ENCODE data around the gene SCAPER. TPM values are rescaled to one million over a fixed set of nuclear protein-coding genes. Genes with fewer than 3 reads are reported as not detected.

SCAPER gene
- total and polyA plus RNA-seq, 10 of the 15 experiments (the other 5 are each of a cell fraction or from before 2014, with no cell fraction given): 1.0 to 7.7 (median 3.9) TPM

DNA sequence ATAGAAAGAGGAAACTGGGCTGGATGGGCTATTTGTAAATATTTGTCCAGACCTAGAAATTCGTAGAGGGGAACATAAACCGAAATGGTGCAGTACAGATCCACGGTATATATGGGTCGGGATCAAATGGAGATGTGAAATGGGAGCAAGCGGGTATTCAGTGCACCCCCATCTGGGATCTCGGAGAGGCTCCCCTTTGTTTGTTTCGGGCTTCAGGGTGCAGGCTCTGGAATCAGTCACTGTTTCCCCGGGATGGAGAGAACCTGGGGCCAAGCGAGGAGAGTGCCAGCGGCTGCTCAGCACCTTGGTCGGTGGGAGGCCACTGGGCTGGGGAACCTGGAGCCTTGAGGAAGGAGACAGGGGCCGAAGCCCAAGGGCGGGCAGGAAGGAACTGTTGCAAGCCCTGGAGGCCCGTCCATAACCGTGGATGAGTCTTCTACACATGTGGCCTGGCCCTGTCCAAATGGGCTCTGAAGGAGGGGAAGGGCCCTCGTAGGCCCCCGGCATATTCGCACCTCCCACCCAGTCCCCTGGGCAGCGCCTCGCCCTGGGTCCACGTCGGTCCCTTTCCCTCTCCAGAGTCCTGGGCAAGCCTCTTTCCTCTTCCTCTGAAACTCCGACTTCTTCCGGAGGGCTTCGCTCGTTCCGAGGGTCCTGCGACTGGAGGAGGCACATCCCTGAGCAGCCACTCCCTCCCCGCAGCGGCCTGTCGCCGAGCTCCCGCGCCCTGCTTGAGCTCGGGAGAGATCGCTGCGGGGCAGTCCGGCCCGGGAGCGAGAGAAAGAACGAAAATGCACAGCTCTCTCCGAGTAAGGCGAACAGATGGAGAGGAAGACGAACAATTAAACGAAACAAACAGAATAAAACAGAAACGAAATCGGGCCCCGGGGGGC, 565.6 kb downstream of the SCAPER start:
- no peaks in the 10 kb centered on the region for H4K20me1 ChIP-seq (ENCODE audit: control insufficient read depth, insufficient read depth)
- BruUV-seq (replicated peaks): no TSS peak
- FAIRE-seq (no peak), ATAC-seq (peak; percentile 4; the same call in 1 of the 3 replicates), DNase-seq (ENCODE audit: low read depth, low spot score) (no peak)
- RAD21 ChIA-PET (ENCODE audit: unreplicated experiment): no interaction called here
- peak overlapping the region; percentile 43 for H3K27ac ChIP-seq (ENCODE audit: control insufficient read depth, insufficient read depth)
- H3K79me2 ChIP-seq (ENCODE audit: control insufficient read depth, insufficient read depth, low read length): no peaks in the 10 kb centered on the region; the same call in 1 of the 2 replicates
- POLR2A ChIA-PET: no interaction called here
- H3K4me3 ChIP-seq: peak overlapping the region; percentile 73
- peaks cover 24 to 26% of the 10 kb centered on the region in 2 experiments for H3K27me3 ChIP-seq (replicated peaks in 1 of 2; ENCODE audit: control insufficient read depth in 2 of 2, insufficient read depth in 2 of 2, low read length in 1 of 2)
- no peak for TF ChIP-seq HDAC6 (IDR thresholded peaks at IDR 0.05; ENCODE audit: unreplicated experiment)
- no peak for TF ChIP-seq STAT3 (IDR thresholded peaks at IDR 0.05; ENCODE audit: low read depth, low read length)
- no peak for TF ChIP-seq NFIC (IDR thresholded peaks at IDR 0.05; ENCODE audit: low read depth, low read length)
- TF ChIP-seq MTA3 (IDR thresholded peaks at IDR 0.05; ENCODE audit: borderline replicate concordance, low read length): no peak
- TF ChIP-seq ZBED1 (IDR thresholded peaks at IDR 0.05; ENCODE audit: borderline replicate concordance): no peak
- TF ChIP-seq NR2C1 (IDR thresholded peaks at IDR 0.05): no peak
- TF ChIP-seq, protein P1, sequence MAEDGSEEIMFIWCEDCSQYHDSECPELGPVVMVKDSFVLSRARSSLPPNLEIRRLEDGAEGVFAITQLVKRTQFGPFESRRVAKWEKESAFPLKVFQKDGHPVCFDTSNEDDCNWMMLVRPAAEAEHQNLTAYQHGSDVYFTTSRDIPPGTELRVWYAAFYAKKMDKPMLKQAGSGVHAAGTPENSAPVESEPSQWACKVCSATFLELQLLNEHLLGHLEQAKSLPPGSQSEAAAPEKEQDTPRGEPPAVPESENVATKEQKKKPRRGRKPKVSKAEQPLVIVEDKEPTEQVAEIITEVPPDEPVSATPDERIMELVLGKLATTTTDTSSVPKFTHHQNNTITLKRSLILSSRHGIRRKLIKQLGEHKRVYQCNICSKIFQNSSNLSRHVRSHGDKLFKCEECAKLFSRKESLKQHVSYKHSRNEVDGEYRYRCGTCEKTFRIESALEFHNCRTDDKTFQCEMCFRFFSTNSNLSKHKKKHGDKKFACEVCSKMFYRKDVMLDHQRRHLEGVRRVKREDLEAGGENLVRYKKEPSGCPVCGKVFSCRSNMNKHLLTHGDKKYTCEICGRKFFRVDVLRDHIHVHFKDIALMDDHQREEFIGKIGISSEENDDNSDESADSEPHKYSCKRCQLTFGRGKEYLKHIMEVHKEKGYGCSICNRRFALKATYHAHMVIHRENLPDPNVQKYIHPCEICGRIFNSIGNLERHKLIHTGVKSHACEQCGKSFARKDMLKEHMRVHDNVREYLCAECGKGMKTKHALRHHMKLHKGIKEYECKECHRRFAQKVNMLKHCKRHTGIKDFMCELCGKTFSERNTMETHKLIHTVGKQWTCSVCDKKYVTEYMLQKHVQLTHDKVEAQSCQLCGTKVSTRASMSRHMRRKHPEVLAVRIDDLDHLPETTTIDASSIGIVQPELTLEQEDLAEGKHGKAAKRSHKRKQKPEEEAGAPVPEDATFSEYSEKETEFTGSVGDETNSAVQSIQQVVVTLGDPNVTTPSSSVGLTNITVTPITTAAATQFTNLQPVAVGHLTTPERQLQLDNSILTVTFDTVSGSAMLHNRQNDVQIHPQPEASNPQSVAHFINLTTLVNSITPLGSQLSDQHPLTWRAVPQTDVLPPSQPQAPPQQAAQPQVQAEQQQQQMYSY (CRISPR knock-in tag; IDR thresholded peaks at IDR 0.05): no peak
- TF ChIP-seq RAD51 (IDR thresholded peaks at IDR 0.05): no peak
- TF ChIP-seq POLR2AphosphoS2 (IDR thresholded peaks at IDR 0.05; ENCODE audit: low read depth, low read length): no peak
- TF ChIP-seq ZNF274 (IDR thresholded peaks at IDR 0.05; ENCODE audit: insufficient read depth, insufficient read length): no peak
- SMC1A ChIA-PET (ENCODE audit: uncharacterized antibody, unreplicated experiment): no interaction called here
- whole genome bisulfite sequencing (ENCODE audit: insufficient coverage, insufficient replicate concordance, low lambda C conversion rate, missing lambda C conversion rate): 23% methylated on average over 44 of the region's 48 CpGs
- CTCF ChIA-PET: no interaction called here
- peak overlapping the region; percentile 96 for H3K4me2 ChIP-seq (ENCODE audit: control insufficient read depth, insufficient read depth)
- peaks cover 29% of the 10 kb centered on the region for H3K4me1 ChIP-seq (ENCODE audit: control insufficient read depth, insufficient read depth, low read length)
- H2AFZ ChIP-seq (ENCODE audit: control insufficient read depth, low read depth, low read length): peak overlapping the region; percentile 73
- peak overlapping the region; percentile 32 for H3K9ac ChIP-seq (ENCODE audit: control insufficient read depth, insufficient read depth, low read length)
- no peaks in the 10 kb centered on the region for H3K36me3 ChIP-seq (ENCODE audit: control insufficient read depth in 2 of 2, insufficient read depth in 2 of 2, low read length in 1 of 2)
- intact Hi-C loops (cut with micrococcal nuclease; ENCODE audit: unreplicated experiment): loop anchor here (5.0 kb wide), 1 partner anchor 147 kb away; no protein-coding TSS in a partner anchor
- in situ Hi-C loops (cut with MboI): no loop called here
- no peaks in the 10 kb centered on the region; the same call in 1 of the 3 replicates for H3K9me3 ChIP-seq (replicated peaks; ENCODE audit: control insufficient read depth, insufficient read depth, low read length)

All from GM12878 (cell line).